ENCODE results near the gene TTC34.
"Not testable (repeated sequence)": the region's sequence is repeated elsewhere in the genome, so short reads cannot be mapped to it uniquely, and the experiment has no call there.

TTC34 gene

DNA sequence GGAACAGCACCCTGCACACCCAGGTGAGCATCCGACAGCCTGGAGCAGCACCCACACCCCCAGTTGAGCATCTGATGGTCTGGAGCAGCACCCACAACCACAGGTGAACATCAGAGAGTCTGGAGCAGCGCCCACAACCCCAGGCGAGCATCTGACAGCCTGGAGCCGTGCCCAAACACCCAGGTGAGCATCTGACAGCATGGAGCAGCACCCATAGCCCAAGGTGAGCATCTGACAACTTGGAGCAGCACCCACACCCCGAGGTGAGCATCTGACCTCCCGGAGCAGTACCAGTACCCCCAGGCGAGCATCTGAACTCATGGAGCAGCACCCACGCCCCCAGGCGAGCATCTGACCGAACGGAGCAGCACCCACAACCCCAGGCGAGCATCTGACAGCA, 144.4 kb downstream of the TTC34 start:
- not testable (repeated sequence) for DNase-seq (ENCODE audit: low spot score)

DNA sequence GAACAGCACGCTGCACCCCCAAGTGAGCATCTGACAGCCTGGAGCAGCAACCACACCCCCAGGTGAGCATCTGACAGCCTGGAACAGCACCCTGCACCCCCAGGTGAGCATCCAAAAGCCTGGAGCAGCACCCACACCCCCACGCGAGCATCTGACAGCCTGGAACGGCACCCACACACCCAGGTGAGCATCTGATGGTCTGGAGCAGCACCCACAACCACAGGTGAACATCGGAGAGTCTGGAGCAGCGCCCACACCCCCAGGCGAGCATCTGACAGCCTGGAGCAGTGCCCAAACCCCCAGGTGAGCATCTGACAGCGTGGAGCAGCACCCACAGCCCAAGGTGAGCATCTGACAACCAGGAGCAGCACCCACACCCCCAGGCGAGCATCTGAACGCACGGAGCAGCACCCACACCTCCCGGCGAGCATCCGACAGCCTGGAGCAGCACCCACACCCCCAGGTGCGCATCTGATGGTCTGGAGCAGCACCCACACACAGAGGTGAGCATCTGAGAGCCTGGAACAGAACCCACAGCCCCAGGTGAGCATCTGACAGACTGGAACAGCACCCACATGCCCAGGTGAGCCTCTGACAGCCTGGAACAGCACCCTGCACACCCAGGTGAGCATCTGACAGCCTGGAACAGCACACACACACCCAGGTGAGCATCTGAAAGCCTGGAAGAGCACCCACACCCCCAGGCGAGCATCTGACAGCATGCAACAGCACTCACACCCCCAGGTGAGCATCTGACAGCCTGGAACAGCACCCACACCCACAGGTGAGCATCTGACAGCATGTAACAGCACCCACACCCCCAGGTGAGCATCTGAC, 145.7 kb downstream of the TTC34 start:
- not testable (repeated sequence) for DNase-seq (ENCODE audit: low spot score)

DNA sequence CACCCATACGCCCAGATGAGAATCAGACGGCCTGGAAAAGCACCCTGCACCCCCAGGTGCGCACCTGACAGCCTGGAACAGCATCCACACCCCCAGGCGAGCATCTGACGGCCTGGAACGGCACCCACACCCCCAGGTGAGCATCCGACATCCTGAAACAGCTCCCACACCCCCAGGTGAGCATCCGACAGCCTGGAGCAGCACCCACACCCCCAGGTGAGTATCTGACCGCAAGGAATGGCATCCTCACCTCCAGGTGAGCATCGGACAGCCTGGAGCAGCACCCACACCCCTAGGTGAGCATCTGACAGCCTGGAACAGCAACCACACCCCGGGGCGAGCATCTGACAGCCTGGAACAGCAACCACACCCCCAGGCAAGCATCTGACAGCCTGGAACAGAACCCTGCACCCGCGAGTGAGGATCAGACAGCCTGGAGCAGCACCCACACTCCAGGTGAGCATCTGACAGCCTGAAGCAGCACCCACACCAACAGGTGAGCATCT, 147.0 kb downstream of the TTC34 start:
- DNase-seq (ENCODE audit: low spot score): not testable (repeated sequence)

DNA sequence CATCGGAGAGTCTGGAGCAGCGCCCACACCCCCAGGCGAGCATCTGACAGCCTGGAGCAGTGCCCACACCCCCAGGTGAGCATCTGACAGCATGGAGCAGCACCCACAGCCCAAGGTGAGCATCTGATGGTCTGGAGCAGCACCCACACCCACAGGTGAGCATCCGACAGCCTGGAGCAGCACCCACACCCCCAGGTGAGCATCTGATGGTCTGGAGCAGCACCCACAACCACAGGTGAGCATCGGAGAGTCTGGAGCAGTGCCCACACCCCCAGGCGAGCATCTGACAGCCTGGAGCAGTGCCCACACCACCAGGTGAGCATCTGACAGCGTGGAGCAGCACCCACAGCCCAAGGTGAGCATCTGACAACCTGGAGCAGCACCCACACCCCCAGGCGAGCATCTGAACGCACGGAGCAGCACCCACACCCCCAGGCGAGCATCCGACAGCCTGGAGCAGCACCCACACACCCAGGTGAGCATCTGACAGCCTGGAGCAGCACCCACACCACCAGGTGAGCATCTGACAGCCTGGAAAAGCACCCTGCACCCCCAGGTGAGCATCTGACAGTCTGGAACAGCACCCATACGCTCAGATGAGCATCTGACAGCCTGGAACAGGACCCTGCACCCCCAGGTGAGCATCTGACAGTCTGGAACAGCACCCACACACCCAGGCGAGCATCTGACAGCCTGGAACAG, 147.6 kb downstream of the TTC34 start:
- DNase-seq (ENCODE audit: low spot score): not testable (repeated sequence)

DNA sequence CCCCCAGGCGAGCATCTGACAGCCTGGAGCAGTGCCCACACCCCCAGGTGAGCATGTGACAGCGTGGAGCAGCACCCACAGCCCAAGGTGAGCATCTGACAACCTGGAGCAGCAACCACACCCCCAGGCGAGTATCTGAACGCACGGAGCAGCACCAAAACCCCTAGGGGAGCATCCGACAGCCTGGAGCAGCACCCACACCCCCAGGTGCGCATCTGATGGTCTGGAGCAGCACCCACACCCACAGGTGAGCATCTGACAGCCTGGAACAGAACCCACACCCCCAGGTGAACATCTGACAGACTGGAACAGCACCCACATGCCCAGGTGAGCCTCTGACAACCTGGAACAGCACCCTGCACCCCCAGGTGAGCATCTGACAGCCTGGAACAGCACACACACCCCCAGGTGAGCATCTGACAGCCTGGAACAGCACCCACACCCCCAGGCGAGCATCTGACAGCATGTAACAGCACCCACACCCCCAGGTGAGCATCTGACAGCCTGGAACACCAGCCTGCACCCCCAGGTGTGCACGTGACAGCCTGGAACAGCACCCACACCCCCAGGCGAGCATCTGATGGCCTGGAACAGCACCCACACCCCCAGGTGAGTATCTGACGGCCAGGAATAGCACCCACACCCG, 148.4 kb downstream of the TTC34 start:
- not testable (repeated sequence) for DNase-seq (ENCODE audit: low spot score)

DNA sequence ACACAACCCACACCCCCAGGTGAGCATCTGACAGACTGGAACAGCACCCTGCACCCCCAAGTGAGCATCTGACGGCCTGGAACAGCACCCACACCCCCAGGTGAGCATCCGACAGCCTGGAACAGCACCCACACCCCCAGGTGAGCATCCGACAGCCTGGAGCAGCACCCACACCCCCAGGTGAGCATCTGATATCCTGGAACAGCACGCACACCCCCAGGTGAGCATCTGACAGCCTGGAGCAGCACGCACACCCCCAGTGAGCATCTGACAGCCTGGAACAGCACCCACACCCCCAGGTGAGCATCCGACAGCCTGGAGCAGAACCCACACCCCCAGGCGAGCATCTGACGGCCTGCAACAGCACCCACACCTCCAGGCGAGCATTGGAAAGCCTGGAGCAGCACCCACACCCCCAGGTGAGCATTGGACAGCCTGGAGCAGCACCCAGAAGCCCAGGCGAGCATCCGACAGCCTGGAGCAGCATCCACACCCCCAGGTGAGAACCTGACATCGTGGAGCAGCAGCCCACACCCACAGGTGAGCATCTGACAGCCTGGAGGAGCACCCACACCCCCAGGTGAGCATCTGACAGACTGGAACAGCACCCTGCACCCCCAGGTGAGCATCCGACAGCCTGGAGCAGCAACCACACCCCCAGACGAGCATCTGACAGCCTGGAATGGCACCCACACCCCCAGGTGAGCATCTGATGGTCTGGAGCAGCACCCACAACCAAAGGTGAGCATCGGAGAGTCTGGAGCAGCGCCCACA, 149.2 kb downstream of the TTC34 start:
- DNase-seq (ENCODE audit: low spot score): not testable (repeated sequence)

DNA sequence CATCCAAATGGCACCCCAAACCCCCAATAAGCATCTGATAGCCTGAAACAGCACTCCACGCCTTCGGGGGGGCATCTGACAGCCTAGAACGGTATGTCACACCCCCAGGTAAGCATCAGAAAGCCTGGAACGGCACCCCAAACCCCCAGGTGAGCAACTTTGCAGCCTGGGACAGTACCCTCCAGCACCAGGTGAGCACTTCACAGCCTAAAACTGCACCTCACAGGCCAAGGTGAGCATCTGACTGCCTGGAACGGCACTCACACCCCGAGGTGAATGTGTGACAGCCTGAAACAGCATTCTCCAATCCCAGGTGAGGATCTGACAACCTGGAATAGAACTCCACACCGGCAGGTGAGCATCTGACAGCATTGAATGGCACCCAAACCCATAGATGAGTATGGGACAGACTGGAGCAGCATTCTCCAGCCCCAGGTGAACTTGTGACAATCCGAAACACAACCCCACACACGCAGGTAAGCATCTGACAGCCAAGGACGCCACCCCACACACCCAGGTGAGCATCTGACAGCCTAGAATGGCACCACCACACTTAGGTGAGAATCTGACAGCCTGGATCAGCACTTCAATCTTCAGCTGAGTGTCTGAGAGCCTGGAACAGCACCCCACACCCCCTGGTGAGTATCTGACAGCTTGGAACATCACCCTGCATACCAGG, 150.4 kb downstream of the TTC34 start:
- no peak for DNase-seq (ENCODE audit: low spot score)

DNA sequence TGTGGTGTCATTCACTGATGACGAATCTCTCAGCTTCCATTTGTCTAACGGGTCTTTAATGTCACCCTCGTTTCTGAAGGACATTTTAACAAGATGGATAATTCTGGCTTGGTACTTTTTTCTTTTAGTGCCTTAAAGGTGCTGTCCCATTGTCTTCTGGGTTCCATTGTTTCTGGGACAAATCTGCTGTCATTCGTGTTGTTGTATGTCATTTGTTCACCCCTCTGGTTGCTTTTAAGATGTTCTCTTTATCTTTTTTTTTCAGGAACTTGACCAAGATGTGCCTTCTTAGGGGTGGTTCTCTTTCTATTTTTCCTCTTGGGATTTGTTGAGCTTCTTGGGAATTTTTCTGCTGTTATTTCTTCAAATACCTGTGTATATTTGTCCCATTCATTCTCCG, 154.7 kb downstream of the TTC34 start:
- no peak for DNase-seq (ENCODE audit: low spot score)

DNA sequence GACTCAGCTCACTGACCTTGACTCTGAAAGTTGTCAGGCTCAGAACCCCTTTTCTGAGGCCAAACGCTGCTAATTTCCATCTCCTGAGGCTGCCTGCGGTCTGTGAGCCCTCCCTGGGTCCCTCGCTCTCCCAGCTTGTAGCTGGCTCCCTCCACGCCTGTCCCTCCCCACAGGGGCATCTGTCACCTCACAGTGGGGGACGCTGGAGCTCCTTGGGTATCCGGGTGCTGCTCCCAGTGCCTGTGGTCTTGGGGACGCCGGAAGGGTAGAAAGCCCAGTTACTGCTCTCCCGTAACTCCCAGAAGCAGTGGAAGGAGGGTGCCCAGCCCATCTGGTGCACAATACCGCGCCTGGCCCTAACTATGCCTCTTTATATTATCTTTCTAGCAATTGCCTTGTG, 155.7 kb downstream of the TTC34 start:
- no peak for DNase-seq (ENCODE audit: low spot score)

DNA sequence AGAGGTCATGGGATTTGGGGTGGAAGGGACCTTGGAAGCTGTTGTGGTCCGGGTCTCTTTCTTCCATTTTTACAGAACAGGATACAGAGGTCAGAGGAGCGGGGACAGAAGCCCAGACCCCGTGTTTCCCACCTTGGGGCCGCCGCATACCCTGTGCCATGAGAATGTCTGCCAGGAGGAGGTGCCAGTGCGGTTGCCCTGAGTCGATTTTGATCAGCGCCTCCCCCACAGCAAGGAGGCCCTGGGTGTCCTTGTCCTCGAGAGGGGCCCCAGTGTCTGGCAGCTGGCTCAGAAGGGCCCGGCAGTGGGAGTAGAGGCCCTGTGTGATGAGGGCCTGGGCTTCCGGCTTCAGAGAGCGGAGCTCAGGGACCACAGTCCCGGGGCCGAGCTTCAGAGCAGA, 156.3 kb downstream of the TTC34 start:
- DNase-seq (ENCODE audit: low spot score): no peak

DNA sequence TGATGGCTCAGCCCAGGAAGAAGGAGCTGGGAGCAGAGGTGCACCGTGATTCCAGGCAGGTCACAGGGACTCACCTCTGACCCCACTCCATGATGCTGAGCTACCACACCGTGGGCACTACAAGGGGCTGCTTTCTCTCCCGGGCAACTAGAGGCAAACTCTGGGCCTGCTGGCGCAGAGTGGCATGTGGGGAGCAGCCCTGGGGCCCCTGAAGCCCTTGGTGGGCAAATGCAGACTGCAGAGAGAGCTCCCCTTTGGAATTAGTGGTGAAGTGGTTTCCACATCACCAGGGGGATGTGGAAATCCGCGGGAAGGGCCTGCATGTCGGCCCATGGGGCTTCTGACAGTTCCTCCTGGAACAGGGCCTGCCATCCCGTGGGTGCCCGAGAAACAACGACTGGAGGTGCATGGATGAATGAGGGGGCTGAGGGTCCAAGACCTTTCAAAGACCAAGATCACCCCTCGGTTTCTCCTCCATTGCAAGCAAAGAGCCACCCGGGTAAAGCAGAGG, 156.8 kb downstream of the TTC34 start:
- no peak for DNase-seq (ENCODE audit: low spot score)

DNA sequence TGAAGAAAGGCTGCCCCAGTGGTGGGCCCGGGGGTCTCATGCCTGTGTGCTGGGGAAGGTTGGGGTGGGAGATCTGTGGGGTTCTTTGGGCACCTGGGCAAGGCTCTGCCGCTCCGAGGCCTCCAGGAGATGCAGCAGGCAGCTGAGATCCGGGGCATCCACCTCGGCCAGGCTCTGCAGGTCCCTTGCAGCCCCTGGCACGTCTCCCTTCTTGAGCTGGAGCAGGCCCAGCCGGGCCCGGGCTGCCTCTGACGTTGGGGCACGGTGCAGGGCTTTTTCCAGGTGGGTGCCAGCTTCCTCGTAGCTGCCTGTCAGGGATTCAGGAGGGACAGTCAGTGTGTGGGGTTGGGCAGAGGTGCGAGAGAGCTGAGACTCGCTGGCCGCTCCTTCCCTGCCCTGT, 157.3 kb downstream of the TTC34 start:
- no peak for DNase-seq (ENCODE audit: low spot score)

DNA sequence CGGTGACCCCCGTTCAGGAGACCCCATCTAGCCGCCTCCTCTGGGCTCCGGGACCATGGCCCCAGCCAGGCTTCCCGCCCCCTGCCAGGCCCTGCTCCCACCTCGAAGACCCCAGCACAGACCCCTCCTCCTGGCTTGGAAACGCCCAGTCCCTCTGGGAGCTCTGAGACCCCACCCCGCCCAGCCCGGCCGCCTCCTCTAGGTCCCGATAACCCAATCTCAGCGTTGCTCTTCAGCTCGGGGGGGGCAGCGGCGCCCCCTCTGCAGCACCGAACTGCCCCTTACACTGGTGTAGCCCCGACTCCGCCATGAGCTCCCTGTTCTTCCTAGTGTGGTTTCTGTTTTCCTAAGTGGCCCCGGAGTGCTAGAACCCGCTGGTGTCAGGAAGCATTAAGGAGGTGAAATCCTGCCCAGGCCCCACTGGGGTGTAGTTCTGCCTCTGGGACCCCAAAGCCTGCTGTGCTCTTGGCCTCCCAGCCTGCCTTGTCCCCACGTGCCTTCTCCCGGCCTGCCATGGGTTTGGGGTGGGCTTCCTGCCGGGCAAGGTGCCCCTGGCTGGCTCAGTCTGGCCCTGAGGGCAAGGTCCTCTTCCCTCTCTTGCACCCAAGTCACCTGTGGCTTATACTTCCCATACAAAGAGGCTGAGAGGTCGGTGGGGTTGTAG, 157.9 kb downstream of the TTC34 start:
- no peak for DNase-seq (ENCODE audit: low spot score)

DNA sequence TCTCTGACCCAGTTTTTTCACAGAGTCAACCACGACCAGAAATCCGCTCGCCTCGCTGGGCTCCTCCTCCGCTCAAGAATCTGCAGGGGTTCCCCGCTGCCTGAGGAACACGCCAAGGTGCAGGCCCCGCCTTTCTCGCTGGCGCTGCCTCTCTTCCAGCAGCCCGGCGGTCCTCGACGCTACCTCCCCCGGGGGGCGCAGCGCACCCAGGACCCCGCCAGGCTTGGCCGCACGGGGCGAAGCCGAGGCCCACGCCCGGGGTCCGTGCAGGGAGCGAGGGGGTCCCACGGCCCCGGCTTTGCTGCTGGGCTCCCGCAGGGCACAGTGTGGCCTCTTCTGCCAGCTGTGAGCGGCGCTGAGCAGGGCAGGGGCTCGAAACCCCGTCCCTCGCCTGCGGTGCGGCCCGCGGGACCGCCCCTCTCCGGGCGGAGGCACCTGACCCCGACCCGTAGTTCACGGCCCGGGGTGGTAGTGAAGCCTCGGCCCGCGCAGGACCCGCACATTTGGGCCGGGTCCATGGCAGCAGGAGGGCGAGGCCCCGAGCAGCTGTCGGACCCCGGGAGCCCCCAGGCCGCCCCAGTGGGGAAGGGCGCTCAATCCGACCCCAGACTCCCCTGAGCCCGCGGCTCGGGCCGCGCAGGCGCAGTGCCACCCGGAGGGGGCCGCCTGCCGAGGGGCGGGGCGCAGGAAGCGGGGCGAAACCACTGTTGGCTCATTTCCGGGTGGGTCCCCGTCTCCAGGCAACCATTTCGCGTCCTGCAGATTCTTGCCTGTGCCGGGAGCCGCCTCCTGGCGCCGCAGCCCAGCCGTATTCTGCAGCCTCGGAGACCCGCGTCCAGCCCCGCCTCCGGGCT, 158.7 kb downstream of the TTC34 start:
- peak; percentile 100 for DNase-seq (ENCODE audit: low spot score)

DNA sequence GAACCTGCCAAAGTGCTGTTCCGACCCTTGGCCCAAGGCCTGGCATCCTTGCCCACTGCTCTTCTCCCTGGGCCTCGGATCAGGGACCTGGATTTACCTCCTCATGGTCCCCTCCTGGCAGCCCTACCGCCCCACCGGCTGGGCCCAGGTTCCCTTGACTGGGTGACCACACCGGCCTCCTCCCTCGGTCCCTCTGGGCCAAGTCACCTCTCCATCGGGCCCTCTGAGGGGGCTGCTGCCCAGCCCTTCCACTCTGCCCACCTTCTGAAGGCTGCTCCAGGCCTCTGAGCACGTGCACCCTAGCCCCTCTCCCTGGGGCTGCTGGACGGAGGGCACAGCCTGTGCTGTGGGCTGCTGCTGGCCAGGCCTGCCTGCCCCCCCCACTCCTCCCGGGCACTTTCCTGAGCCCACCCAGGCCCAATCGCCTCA, 159.3 kb downstream of the TTC34 start:
- DNase-seq (ENCODE audit: low spot score): no peak

DNA sequence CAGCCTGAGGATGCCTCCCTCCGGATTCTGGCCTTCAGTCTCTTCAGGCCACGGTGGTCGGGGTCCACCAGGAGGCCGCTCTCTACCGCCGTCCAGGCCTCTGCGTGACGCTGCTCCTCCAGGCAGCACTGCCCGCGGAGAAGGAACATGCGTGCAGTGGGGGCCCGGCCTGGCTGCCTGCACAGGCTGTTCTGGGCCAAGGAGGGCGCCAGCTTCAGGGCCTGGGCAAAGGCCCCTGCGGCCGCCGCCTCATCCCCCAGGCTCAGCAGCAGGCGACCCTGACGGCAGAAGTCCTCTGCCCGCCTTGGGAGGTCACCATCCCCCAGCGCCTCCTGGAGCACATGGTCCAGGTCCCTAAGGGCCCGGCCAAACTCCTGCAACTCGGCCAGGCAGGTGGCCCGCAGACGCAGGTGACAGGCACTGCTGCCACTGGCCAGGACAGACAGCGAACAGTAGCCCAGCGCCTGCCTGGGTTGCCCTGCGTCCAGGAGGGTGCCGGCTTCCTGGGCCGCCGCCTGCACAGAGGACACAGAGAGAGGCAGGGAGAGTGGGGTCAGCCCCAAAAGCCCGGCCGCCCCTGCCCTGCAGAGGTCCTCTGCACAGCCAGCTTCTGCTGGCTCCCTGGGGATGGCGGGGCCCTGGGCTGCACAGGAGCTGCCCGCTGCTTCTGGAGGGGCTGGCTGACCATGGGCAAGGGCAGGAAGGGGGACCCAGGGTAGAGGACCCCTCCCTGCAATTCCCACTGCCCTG, 159.9 kb downstream of the TTC34 start:
- no peak for DNase-seq (ENCODE audit: low spot score)

DNA sequence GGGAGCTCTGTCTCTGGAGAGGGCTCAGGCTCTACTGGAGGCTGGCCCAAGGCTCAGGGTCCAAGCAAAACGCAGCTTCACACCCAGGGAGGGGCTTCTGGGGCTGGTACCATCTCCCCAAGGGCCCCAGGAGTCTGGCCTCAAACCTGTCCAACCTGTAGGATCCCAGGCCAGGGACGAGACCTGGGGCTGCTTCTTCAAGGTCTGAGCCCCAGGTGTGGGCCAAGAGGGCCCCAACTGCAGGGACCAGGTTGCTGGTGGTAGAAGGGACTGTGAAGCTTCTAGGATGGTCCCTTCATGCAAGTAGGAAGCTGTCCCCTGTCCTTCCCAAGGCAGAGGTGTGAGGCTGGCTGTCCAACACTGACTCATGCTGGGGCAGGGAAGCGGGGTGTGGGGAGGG, 160.9 kb downstream of the TTC34 start:
- no peak for DNase-seq (ENCODE audit: low spot score)

DNA sequence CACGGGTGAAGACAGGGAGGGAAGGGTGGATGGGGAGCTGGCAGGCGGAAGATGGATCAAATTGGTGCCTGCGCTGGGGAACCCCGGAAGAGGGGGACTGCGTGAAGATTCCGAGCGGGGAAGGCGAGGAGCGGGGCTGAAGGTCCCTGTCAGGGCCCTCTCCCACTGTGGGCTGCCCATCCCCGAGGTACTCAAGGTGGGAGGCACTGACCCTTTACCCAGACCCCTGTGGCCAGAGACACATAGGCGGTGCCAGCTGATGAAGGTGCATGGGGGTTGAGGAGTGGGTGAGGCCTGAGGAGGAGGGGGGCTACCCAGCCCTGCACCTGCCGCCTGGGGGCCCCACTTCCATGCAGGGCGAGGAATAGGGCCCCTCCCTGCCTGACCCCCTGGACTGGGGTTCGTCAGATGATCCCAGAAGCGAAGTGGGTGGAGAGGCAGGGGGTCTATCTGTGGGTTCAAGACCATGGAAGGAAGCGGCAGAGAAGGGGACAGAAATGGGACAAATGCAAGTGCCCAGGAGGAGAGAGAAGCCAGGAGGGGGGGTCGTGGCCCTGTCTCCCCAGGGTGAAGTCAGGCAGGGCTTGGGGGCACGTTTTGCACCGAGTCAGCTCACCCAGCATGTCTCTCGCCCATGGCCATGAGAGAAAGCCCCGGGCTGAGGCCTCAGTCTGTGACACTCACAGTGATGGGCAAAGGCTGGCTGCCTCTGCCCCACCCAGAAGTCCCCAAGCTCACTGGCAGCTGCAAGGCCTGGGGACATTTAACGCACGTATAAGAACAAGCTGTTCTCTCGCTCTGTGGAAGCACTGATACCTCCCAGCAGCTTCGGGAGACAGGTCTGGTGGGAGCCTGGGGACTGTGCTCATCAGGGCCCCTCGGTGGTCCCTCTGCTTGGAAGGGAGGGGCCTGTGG, 161.6 kb downstream of the TTC34 start:
- no peak for DNase-seq (ENCODE audit: low spot score)

Measured in AG08396 (cell line).